Spleen (tissue), 11 donors: ENCODE results near the gene ST8SIA2. TPM values are rescaled to one million over a fixed set of nuclear protein-coding genes. Genes with fewer than 3 reads are reported as not detected.

Experiments used
- DNase-seq: peaks from one replicate; pipeline ENCODE4 v3.0.0-alpha.2; 2020
- H3K27ac ChIP-seq, 8 donors: fragments of 200-600 bp; sonication (generic) in 7 of 8; 1 replicate in 4 of 8; 2 replicates in 4 of 8; pipeline versions ENCODE4 v1.5.0 to v1.8.0; 2016 to 2021; ENCODE audit warnings: inconsistent platforms in 4 of 8, mild to moderate bottlenecking in 4 of 8, moderate library complexity in 1 of 8
- H3K27me3 ChIP-seq, 7 donors: fragments of 200-600 bp; sonication (generic) in 6 of 7; replicated peaks in 1 of 7; 1 replicate in 4 of 7; 2 replicates in 3 of 7; pipeline versions ENCODE4 v1.5.0 to v1.8.0; 2016 to 2021; ENCODE audit warnings: inconsistent platforms in 3 of 7, mild to moderate bottlenecking in 1 of 7
- H3K36me3 ChIP-seq, 6 donors: fragments of 200-600 bp; sonication (generic) in 5 of 6; 1 replicate in 4 of 6; 2 replicates in 2 of 6; pipeline versions ENCODE4 v1.5.0 to v1.8.0; 2016 to 2021; ENCODE audit warnings: inconsistent platforms in 2 of 6
- H3K4me1 ChIP-seq, 6 donors: fragments of 200-600 bp; sonication (generic) in 5 of 6; 1 replicate in 3 of 6; 2 replicates in 3 of 6; pipeline versions ENCODE4 v1.5.0 to v1.8.0; 2016 to 2021; ENCODE audit warnings: inconsistent platforms in 3 of 6
- H3K4me3 ChIP-seq, 8 donors: fragments of 200-600 bp; sonication (generic) in 7 of 8; 1 replicate in 4 of 8; 2 replicates in 4 of 8; pipeline versions ENCODE4 v1.5.0 to v1.8.0; 2016 to 2021; ENCODE audit warnings: inconsistent platforms in 4 of 8, mild to moderate bottlenecking in 4 of 8, moderate library complexity in 2 of 8
- H3K9me3 ChIP-seq, 8 donors: fragments of 200-600 bp; sonication (generic) in 7 of 8; 1 replicate in 4 of 8; 2 replicates in 4 of 8; pipeline versions ENCODE4 v1.5.0 to v1.8.0; 2016 to 2021; ENCODE audit warnings: inconsistent platforms in 4 of 8
- POLR2A ChIP-seq, 3 donors: fragments of 450-650 bp; IDR thresholded peaks; one replicate each; pipeline ENCODE4 v1.5.1; 2017; ENCODE audit warnings: antibody characterized with exemption in 3 of 3, mild to moderate bottlenecking in 1 of 3
- POLR2AphosphoS5 ChIP-seq, 3 donors: sonication (generic); formaldehyde crosslinking; IDR thresholded peaks; one replicate each; pipeline ENCODE4 v1.5.1; 2017; ENCODE audit warnings: antibody characterized with exemption in 3 of 3
- WGBS, 5 donors: extraction: QIAGEN DNeasy Blood & Tissue Kit in 3 of 5; methylation state at CpG; one replicate each; pipeline versions ENCODE4 v1.1.5 to v1.1.7; 2013 to 2018; 5-methylcytosine and 5-hydroxymethylcytosine counted together
- intact Hi-C: fragments of 100-400 bp; cut with DNase I; formaldehyde crosslinking; loops from one replicate; pipeline ENCODE4 v1.15.0; 2023; ENCODE audit warnings: low total_unique reads
- polyA plus RNA-seq, 3 donors: library from polyadenylated mRNA; stranded (reverse); fragments of 200-250 nt; gene quantifications; one replicate each; pipeline ENCODE4 v1.2.1, GENCODE V29; 2013
- total RNA-seq, 7 donors: library from RNA; depleted of rRNA in 3 of 7; stranded (reverse); fragments of >200 nt in 3 of 7; fragmentation: NEBNext Ultra II Directional in 4 of 7; extraction: Animal tissue kit (Norgen Biotek cat#: 25700) in 4 of 7; gene quantifications; one replicate each; pipeline versions ENCODE4 v1.1.0 to v1.2.1, GENCODE V29; 2016 to 2021
- TF ChIP-seq, protein P1 (sequence below), 11 experiments: fragments of 200-600 bp in 7 of 11; fragments of 450-650 bp in 4 of 11; sonication (generic) in 4 of 11; IDR thresholded peaks in 8 of 11; conservative IDR thresholded peaks in 3 of 11; 1 replicate in 7 of 11; 2 replicates in 4 of 11; pipeline versions ENCODE4 v1.4.0 to v1.8.0; 2016 to 2021; ENCODE audit warnings: antibody characterized with exemption in 11 of 11, inconsistent platforms in 4 of 11, mild to moderate bottlenecking in 1 of 11
- donor health status: healthy with polysubstance abuse.
- donor health status: DM: no; HTN: no; CAD: no; lungs with moderate emphysema.
- donor health status: DM: no; HTN: no; CAD: no.
- donor health status: Bipolar disorder and iron deficiency.
- donor health status: healthy.
- donor health status: DM: no; HTN: no; CAD: no.
- donor health status: DM: yes; HTN: yes; CAD: no.

The ST8SIA2 gene
- total and polyA plus RNA-seq, 10 donors, result not detected

DNA sequence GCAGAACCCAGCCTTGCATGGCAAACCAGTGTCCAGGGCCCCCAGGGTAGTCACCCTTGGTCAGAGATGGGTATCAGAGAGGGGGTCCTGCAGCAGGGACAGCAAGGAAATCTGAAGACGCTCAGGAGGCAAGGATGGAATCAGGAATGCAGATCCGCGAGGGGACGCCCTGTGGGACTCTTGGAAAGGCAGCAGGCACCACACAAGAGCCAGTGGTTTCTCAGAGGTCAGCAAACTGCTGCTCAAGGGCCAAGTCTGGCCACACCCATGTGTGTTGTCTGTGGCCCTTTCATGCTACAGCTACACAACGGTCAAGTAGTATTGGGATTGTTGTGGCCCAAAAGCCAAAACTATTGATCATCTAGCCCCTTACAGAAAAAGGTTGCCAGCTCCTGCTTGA, 69.7 kb downstream of the ST8SIA2 start:
- intact Hi-C loops, result no loop called here
- Histone ChIP-seq H3K4me3 (no peak overlapping the region), H3K4me1 (no peaks in the 10 kb centered on the region), H3K36me3 (no peaks in the 10 kb centered on the region), H3K9me3 (no peaks in the 10 kb centered on the region), H3K27me3 (peaks cover 0 to 18% (median 0%) of the 10 kb centered on the region in 7 donors), H3K27ac (no peak overlapping the region)
- 67 to 88% (median 71%) methylated on average over 5 of the region's 5 CpGs for WGBS, 5 donors
- no peak for DNase-seq
- TF ChIP-seq POLR2A (IDR thresholded peaks at IDR 0.05) (no peak), POLR2AphosphoS5 (IDR thresholded peaks at IDR 0.05) (no peak)
- TF ChIP-seq, protein P1, sequence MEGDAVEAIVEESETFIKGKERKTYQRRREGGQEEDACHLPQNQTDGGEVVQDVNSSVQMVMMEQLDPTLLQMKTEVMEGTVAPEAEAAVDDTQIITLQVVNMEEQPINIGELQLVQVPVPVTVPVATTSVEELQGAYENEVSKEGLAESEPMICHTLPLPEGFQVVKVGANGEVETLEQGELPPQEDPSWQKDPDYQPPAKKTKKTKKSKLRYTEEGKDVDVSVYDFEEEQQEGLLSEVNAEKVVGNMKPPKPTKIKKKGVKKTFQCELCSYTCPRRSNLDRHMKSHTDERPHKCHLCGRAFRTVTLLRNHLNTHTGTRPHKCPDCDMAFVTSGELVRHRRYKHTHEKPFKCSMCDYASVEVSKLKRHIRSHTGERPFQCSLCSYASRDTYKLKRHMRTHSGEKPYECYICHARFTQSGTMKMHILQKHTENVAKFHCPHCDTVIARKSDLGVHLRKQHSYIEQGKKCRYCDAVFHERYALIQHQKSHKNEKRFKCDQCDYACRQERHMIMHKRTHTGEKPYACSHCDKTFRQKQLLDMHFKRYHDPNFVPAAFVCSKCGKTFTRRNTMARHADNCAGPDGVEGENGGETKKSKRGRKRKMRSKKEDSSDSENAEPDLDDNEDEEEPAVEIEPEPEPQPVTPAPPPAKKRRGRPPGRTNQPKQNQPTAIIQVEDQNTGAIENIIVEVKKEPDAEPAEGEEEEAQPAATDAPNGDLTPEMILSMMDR (IDR thresholded peaks at IDR 0.05 in 8 of 11, conservative IDR thresholded peaks at IDR 0.05 in 3 of 11), result no peak

DNA sequence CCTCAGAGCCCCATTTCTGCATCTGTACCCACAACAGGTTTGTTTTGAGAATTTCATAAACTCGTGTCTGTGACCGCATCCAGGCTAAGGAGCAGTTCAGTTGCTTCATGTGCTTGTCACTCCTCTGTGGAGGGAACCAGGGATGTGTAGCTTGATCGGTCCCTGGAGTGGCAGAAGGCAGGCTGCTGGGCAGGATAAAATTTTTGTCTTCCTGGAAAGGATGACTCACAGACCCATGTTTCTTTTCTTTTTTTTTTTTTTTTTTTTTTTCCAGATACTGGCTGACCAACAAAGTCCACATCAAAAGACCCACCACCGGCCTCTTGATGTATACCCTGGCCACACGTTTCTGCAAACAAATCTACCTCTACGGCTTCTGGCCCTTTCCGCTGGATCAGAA, 70.1 kb downstream of the ST8SIA2 start:
- no peak overlapping the region for H3K27ac ChIP-seq
- H3K36me3 ChIP-seq, result no peaks in the 10 kb centered on the region
- no peaks in the 10 kb centered on the region for H3K4me1 ChIP-seq
- TF ChIP-seq, protein P1 (IDR thresholded peaks at IDR 0.05 in 8 of 11, conservative IDR thresholded peaks at IDR 0.05 in 3 of 11), result no peak
- no peak for TF ChIP-seq POLR2A (IDR thresholded peaks at IDR 0.05)
- no peak for TF ChIP-seq POLR2AphosphoS5 (IDR thresholded peaks at IDR 0.05)
- DNase-seq, result no peak
- 79 to 89% (median 86%) methylated on average over 7 of the region's 7 CpGs for WGBS, 5 donors
- no peaks in the 10 kb centered on the region for H3K9me3 ChIP-seq
- intact Hi-C loops, result no loop called here
- H3K4me3 ChIP-seq, result no peak overlapping the region
- H3K27me3 ChIP-seq, result peaks cover 0 to 20% (median 0%) of the 10 kb centered on the region in 7 donors

DNA sequence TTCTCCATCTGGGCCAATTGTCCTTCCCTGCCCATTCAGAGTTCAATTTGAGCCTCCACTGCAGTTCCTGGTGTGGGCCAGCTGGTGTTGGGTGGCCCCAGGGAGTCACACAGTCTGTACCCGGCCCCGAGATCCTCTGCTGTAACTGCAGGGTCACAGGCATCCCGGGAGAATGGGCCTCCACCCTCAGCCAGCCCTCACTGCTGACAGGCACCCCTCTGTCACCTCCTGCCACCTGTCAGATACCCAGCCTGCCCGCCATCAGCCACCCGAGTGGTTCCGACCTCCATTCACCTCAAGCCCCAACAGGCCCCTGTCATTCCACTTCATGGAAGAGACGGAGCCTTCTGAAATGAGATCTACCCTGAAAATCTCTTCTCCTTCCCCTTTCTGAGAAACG, 73.2 kb downstream of the ST8SIA2 start:
- no peak for DNase-seq

DNA sequence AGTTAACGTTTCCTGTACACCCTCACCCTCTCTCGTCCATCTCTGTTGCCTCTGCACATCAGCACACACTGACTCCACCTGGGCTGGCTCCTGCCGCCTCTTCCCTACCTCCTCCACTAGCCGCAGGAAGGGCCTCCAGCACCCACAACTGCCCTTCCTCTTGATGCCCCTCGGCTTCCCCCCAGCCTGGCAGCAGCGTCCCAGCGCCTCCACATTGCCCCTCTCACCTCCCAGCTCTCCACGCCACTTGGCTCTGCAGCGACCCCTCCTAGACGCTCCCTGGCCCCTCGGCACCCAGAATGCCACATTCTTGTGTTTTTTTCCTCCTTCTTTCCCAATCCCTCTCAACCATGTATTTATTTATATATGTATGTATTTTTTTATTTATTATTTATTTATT, 73.6 kb downstream of the ST8SIA2 start:
- peaks cover 0 to 15% (median 0%) of the 10 kb centered on the region in 7 donors for H3K27me3 ChIP-seq
- H3K27ac ChIP-seq, result no peak overlapping the region
- intact Hi-C loops, result no loop called here
- H3K36me3 ChIP-seq, result no peaks in the 10 kb centered on the region
- WGBS, 5 donors, result 81 to 88% (median 84%) methylated on average over 11 of the region's 11 CpGs
- no peak for DNase-seq
- no peak overlapping the region for H3K4me3 ChIP-seq
- H3K9me3 ChIP-seq, result no peaks in the 10 kb centered on the region
- TF ChIP-seq, protein P1 (IDR thresholded peaks at IDR 0.05 in 8 of 11, conservative IDR thresholded peaks at IDR 0.05 in 3 of 11), result no peak
- no peak for TF ChIP-seq POLR2AphosphoS5 (IDR thresholded peaks at IDR 0.05)
- no peak for TF ChIP-seq POLR2A (IDR thresholded peaks at IDR 0.05)
- H3K4me1 ChIP-seq, result no peaks in the 10 kb centered on the region

More for the DNA sequence above, 73.2 kb downstream of the ST8SIA2 start:
- WGBS, 5 donors, result 77 to 87% (median 84%) methylated on average over 8 of the region's 8 CpGs
- intact Hi-C loops, result no loop called here
- no peaks in the 10 kb centered on the region for H3K9me3 ChIP-seq
- no peak overlapping the region for H3K27ac ChIP-seq
- no peak for TF ChIP-seq POLR2AphosphoS5 (IDR thresholded peaks at IDR 0.05)
- TF ChIP-seq, protein P1 (IDR thresholded peaks at IDR 0.05 in 8 of 11, conservative IDR thresholded peaks at IDR 0.05 in 3 of 11), result no peak
- no peak for TF ChIP-seq POLR2A (IDR thresholded peaks at IDR 0.05)
- H3K36me3 ChIP-seq, result no peaks in the 10 kb centered on the region
- H3K4me1 ChIP-seq, result no peaks in the 10 kb centered on the region
- H3K4me3 ChIP-seq, result no peak overlapping the region
- peaks cover 0 to 15% (median 0%) of the 10 kb centered on the region in 7 donors for H3K27me3 ChIP-seq
